Osteocyte (in vitro differentiated cells): ENCODE results near the gene ITGA11. TPM values are rescaled to one million over a fixed set of nuclear protein-coding genes. Genes with fewer than 3 reads are reported as not detected.

Experiments
- DNase-seq: peaks from one replicate; pipeline ENCODE4 v3.0.0; 2021; ENCODE audit warnings: mixed read lengths; ENCODE audit not compliant: unreplicated experiment; ENCODE audit errors: extremely low spot score
- H3K27ac Mint-ChIP-seq: one replicate; pipeline ENCODE4 v1.8.0; 2021; ENCODE audit warnings: mild to moderate bottlenecking, mixed read lengths; ENCODE audit not compliant: unreplicated experiment
- H3K27me3 Mint-ChIP-seq: one replicate; pipeline ENCODE4 v1.8.0; 2021; ENCODE audit warnings: mixed read lengths; ENCODE audit not compliant: unreplicated experiment
- H3K36me3 Mint-ChIP-seq: one replicate; pipeline ENCODE4 v1.8.0; 2021; ENCODE audit warnings: mixed read lengths; ENCODE audit not compliant: unreplicated experiment
- H3K4me1 Mint-ChIP-seq: one replicate; pipeline ENCODE4 v1.8.0; 2021; ENCODE audit warnings: mixed read lengths; ENCODE audit not compliant: unreplicated experiment
- H3K4me3 Mint-ChIP-seq: one replicate; pipeline ENCODE4 v1.8.0; 2021; ENCODE audit warnings: mild to moderate bottlenecking, moderate library complexity, mixed read lengths; ENCODE audit not compliant: unreplicated experiment
- H3K9me3 Mint-ChIP-seq: one replicate; pipeline ENCODE4 v1.8.0; 2021; ENCODE audit warnings: mixed read lengths; ENCODE audit not compliant: unreplicated experiment
- CTCF ChIP-seq: fragments of 200-600 bp; sonication (generic); IDR thresholded peaks from 2 replicates; pipeline ENCODE4 v1.5.0; 2021; ENCODE audit warnings: antibody characterized with exemption, mild to moderate bottlenecking, moderate library complexity
- total RNA-seq: library from RNA; stranded (reverse); gene quantifications from 2 replicates; pipeline ENCODE4 v1.2.1, GENCODE V29; 2021

ITGA11 gene
- total RNA-seq, 1 donor from 2014 or later = 1,149 TPM

- Mint-ChIP-seq H3K9me3 (no peaks in the 10 kb centered on the region), H3K4me3 (no peak overlapping the region), H3K36me3 (peaks cover 61% of the 10 kb centered on the region), H3K27me3 (no peaks in the 10 kb centered on the region), H3K27ac (peak overlapping the region; percentile 86), H3K4me1 (peaks cover 88% of the 10 kb centered on the region)
- no peak for TF ChIP-seq CTCF
- DNase-seq = no peak
These were observed 12.4 kb downstream of the ITGA11 start for GRCh38 chr15:68419301-68420175.

GRCh38 chr15:68418611-68419161 lies 13.3 kb downstream of the ITGA11 start:
- Mint-ChIP-seq H3K27ac (peak overlapping the region; percentile 86), H3K9me3 (no peaks in the 10 kb centered on the region)
- peak; percentile 74 for DNase-seq

GRCh38 chr15:68417897-68418296 lies 14.1 kb downstream of the ITGA11 start:
- Mint-ChIP-seq H3K9me3 (no peaks in the 10 kb centered on the region), H3K4me3 (no peak overlapping the region), H3K27ac (peak overlapping the region; percentile 50), H3K36me3 (peaks cover 59% of the 10 kb centered on the region), H3K27me3 (no peaks in the 10 kb centered on the region), H3K4me1 (peaks cover 79% of the 10 kb centered on the region)
- no peak for TF ChIP-seq CTCF
- no peak for DNase-seq

More at GRCh38 chr15:68418611-68419161, 13.3 kb downstream of the ITGA11 start:
- no peaks in the 10 kb centered on the region for H3K27me3 Mint-ChIP-seq
- peaks cover 53% of the 10 kb centered on the region for H3K36me3 Mint-ChIP-seq
- peaks cover 81% of the 10 kb centered on the region for H3K4me1 Mint-ChIP-seq
- TF ChIP-seq CTCF = no peak
- no peak overlapping the region for H3K4me3 Mint-ChIP-seq

- Mint-ChIP-seq H3K9me3 (no peaks in the 10 kb centered on the region), H3K27ac (peak overlapping the region; percentile 50), H3K36me3 (peaks cover 57% of the 10 kb centered on the region), H3K27me3 (no peaks in the 10 kb centered on the region), H3K4me1 (peaks cover 74% of the 10 kb centered on the region), H3K4me3 (no peak overlapping the region)
- peak; percentile 46 for DNase-seq
- no peak for TF ChIP-seq CTCF
These were observed 14.9 kb downstream of the ITGA11 start for GRCh38 chr15:68417051-68417450.

GRCh38 chr15:68416158-68416535 lies 15.8 kb downstream of the ITGA11 start:
- Mint-ChIP-seq H3K4me3 (no peak overlapping the region), H3K36me3 (peaks cover 59% of the 10 kb centered on the region), H3K27ac (peak overlapping the region; percentile 54), H3K4me1 (peaks cover 73% of the 10 kb centered on the region), H3K9me3 (no peaks in the 10 kb centered on the region), H3K27me3 (no peaks in the 10 kb centered on the region)
- no peak for TF ChIP-seq CTCF
- DNase-seq = peak; percentile 40
